HEK293 (cell line): ENCODE results near the gene PRPF8.
A peak's percentile ranks its signal among the peaks of the same experiment; 100 is the strongest.

ENCODE experiments used
- CTCF ChIA-PET: fragments of 350-600 bp; formaldehyde crosslinking; extraction: SDS; loops from one replicate; lab custom pipeline; 2021; ENCODE audit warnings: antibody characterized with exemption; lab: Yijun Ruan, JAX
- POLR2A ChIA-PET: fragments of 300-600 bp; formaldehyde crosslinking; extraction: SDS; loops from one replicate; lab custom pipeline; 2020; ENCODE audit warnings: antibody characterized with exemption, inconsistent platforms; lab: Yijun Ruan, JAX
- H3K27ac ChIP-seq: fragments of 200-500 bp; sonication (Bioruptor generic); 2 replicates; pipeline ENCODE4 v1.5.1; 2014; ENCODE audit warnings: low read depth, low read length, control low read depth, inconsistent platforms; ENCODE audit errors: extremely low read depth
- H3K36me3 ChIP-seq, 2 experiments: fragments of 200-500 bp in 1 of 2; sonication (Bioruptor generic) in 1 of 2; 1 replicate in 1 of 2; 2 replicates in 1 of 2; pipeline ENCODE4 v1.5.1; 2014 to 2017; ENCODE audit warnings: inconsistent platforms in 2 of 2, low read length in 2 of 2; ENCODE audit not compliant: control insufficient read depth in 2 of 2, insufficient read depth in 1 of 2
- H3K4me1 ChIP-seq: fragments of 200-500 bp; sonication (Bioruptor generic); 2 replicates; pipeline ENCODE4 v1.5.1; 2014; ENCODE audit warnings: mild to moderate bottlenecking, low read length, inconsistent platforms; ENCODE audit not compliant: control insufficient read depth, insufficient read depth
- H3K4me3 ChIP-seq: 2 replicates; pipeline ENCODE4 v1.5.1; 2011; ENCODE audit warnings: low read depth, mild to moderate bottlenecking, control low read depth, low read length, moderate library complexity
- H3K9me3 ChIP-seq: fragments of 200-500 bp; sonication (Bioruptor generic); 2 replicates; pipeline ENCODE4 v1.5.1; 2014; ENCODE audit warnings: low read depth, low read length, inconsistent platforms; ENCODE audit not compliant: control insufficient read depth, insufficient read depth
- CTCF ChIP-seq: fragments of 450-650 bp; formaldehyde crosslinking; IDR thresholded peaks from 2 replicates; pipeline ENCODE4 v1.5.1; 2016; ENCODE audit warnings: missing biosample characterization, missing genetic modification characterization
- GLIS2 ChIP-seq: fragments of 450-650 bp; formaldehyde crosslinking; IDR thresholded peaks from 2 replicates; pipeline ENCODE4 v1.5.1; 2016; ENCODE audit warnings: missing biosample characterization, missing genetic modification characterization
- WT1 ChIP-seq: fragments of 450-650 bp; formaldehyde crosslinking; IDR thresholded peaks from 2 replicates; pipeline ENCODE4 v1.5.1; 2016; ENCODE audit warnings: missing biosample characterization, missing genetic modification characterization
- ZBTB11 ChIP-seq: fragments of 450-650 bp; formaldehyde crosslinking; conservative IDR thresholded peaks from 2 replicates; pipeline ENCODE4 v1.5.1; 2016; ENCODE audit warnings: low read depth, missing biosample characterization, missing genetic modification characterization
- ZBTB44 ChIP-seq: fragments of 450-650 bp; IDR thresholded peaks from 2 replicates; pipeline ENCODE4 v1.5.1; 2018; ENCODE audit warnings: missing biosample characterization, mild to moderate bottlenecking, missing genetic modification characterization
- ZBTB8A ChIP-seq: fragments of 450-650 bp; formaldehyde crosslinking; IDR thresholded peaks from 2 replicates; pipeline ENCODE4 v1.5.1; 2016; ENCODE audit warnings: missing biosample characterization, missing genetic modification characterization
- ZFP69B ChIP-seq: fragments of 450-650 bp; formaldehyde crosslinking; IDR thresholded peaks from 2 replicates; pipeline ENCODE4 v1.5.1; 2016; ENCODE audit warnings: missing biosample characterization, missing genetic modification characterization
- ZNF140 ChIP-seq: fragments of 450-650 bp; formaldehyde crosslinking; IDR thresholded peaks from 2 replicates; pipeline ENCODE4 v1.5.1; 2016; ENCODE audit warnings: missing biosample characterization, missing genetic modification characterization
- ZNF24 ChIP-seq: fragments of 450-650 bp; formaldehyde crosslinking; IDR thresholded peaks from 2 replicates; pipeline ENCODE4 v1.5.1; 2016; ENCODE audit warnings: missing biosample characterization, missing genetic modification characterization
- ZNF266 ChIP-seq: fragments of 450-650 bp; formaldehyde crosslinking; IDR thresholded peaks from 2 replicates; pipeline ENCODE4 v1.5.1; 2016; ENCODE audit warnings: missing biosample characterization, missing genetic modification characterization, low read depth
- ZNF488 ChIP-seq: fragments of 450-650 bp; formaldehyde crosslinking; IDR thresholded peaks from 2 replicates; pipeline ENCODE4 v1.5.1; 2016; ENCODE audit warnings: missing biosample characterization, missing genetic modification characterization
- ZNF560 ChIP-seq: fragments of 450-650 bp; formaldehyde crosslinking; IDR thresholded peaks from 2 replicates; pipeline ENCODE4 v1.5.1; 2017; ENCODE audit warnings: missing biosample characterization, missing genetic modification characterization, borderline replicate concordance
- ZNF561 ChIP-seq: fragments of 450-650 bp; IDR thresholded peaks from 2 replicates; pipeline ENCODE4 v1.5.1; 2018; ENCODE audit warnings: missing biosample characterization, missing genetic modification characterization, borderline replicate concordance
- ZNF629 ChIP-seq: fragments of 450-650 bp; formaldehyde crosslinking; IDR thresholded peaks from 2 replicates; pipeline ENCODE4 v1.5.1; 2017; ENCODE audit warnings: missing biosample characterization, missing genetic modification characterization
- ZNF76 ChIP-seq: fragments of 450-650 bp; formaldehyde crosslinking; IDR thresholded peaks from 2 replicates; pipeline ENCODE4; 2016; ENCODE audit warnings: low read depth, missing biosample characterization, missing genetic modification characterization, borderline replicate concordance
- TF ChIP-seq, protein P1 (sequence below): fragments of 450-650 bp; formaldehyde crosslinking; IDR thresholded peaks from 2 replicates; pipeline ENCODE4 v1.5.1; 2016; ENCODE audit warnings: missing biosample characterization, missing genetic modification characterization
- TF ChIP-seq, protein P2 (sequence below): fragments of 450-650 bp; IDR thresholded peaks from 2 replicates; pipeline ENCODE4 v1.5.1; 2018; ENCODE audit warnings: missing biosample characterization, missing genetic modification characterization

PRPF8 gene

GRCh38 chr17:1648963-1649843, 35.5 kb downstream of the PRPF8 start (continued):
- TF ChIP-seq ZBTB11 (tag by site-specific recombination) (peak; percentile 30; the same call in 1 of the 2 replicates), ZNF266 (no peak), ZFP69B (tag by site-specific recombination) (peak; percentile 97), ZNF140 (no peak), ZNF629 (tag by site-specific recombination) (peak; percentile 45; the same call in 1 of the 2 replicates), WT1 (tag by site-specific recombination) (peak; percentile 36; the same call in 1 of the 2 replicates)
- TF ChIP-seq, protein P1, sequence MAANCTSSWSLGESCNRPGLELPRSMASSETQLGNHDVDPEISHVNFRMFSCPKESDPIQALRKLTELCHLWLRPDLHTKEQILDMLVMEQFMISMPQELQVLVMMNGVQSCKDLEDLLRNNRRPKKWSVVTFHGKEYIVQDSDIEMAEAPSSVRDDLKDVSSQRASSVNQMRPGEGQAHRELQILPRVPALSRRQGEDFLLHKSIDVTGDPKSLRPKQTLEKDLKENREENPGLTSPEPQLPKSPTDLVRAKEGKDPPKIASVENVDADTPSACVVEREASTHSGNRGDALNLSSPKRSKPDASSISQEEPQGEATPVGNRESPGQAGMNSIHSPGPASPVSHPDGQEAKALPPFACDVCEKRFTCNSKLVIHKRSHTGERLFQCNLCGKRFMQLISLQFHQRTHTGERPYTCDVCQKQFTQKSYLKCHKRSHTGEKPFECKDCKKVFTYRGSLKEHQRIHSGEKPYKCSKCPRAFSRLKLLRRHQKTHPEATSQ (tag by site-specific recombination), result 0 out of 2 replicates have a peak, but pooled peaks have one; percentile 32

- peak overlapping the region; percentile 41; the same call in 1 of the 2 replicates for H3K27ac ChIP-seq
- H3K4me1 ChIP-seq, result peaks cover 10% of the 10 kb centered on the region
- H3K9me3 ChIP-seq, result no peaks in the 10 kb centered on the region
- H3K4me3 ChIP-seq, result peak overlapping the region; percentile 24
- POLR2A ChIA-PET, result interaction anchor here (0.6 to 6.0 kb wide), 14 partner anchors 8 to 377 kb away, joined by 3 to 38 read pairs (median 6); partner anchors contain the start of genes PRPF8, RTN4RL1 and SLC43A2
- H3K36me3 ChIP-seq, result peaks cover 18 to 34% of the 10 kb centered on the region in 2 experiments
- CTCF ChIA-PET, result interaction anchor here (0.5 to 6.1 kb wide), 28 partner anchors 9 to 775 kb away, joined by 3 to 69 read pairs (median 4); no protein-coding TSS in a partner anchor
- peak; percentile 54 for TF ChIP-seq ZBTB44 (tag by site-specific recombination)
- no peak for TF ChIP-seq ZNF560
- no peak for TF ChIP-seq ZNF76 (tag by site-specific recombination)
- TF ChIP-seq, protein P2, sequence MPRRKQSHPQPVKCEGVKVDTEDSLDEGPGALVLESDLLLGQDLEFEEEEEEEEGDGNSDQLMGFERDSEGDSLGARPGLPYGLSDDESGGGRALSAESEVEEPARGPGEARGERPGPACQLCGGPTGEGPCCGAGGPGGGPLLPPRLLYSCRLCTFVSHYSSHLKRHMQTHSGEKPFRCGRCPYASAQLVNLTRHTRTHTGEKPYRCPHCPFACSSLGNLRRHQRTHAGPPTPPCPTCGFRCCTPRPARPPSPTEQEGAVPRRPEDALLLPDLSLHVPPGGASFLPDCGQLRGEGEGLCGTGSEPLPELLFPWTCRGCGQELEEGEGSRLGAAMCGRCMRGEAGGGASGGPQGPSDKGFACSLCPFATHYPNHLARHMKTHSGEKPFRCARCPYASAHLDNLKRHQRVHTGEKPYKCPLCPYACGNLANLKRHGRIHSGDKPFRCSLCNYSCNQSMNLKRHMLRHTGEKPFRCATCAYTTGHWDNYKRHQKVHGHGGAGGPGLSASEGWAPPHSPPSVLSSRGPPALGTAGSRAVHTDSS (tag by site-specific recombination), result no peak; the same call in 1 of the 2 replicates
- peak; percentile 9; the same call in 1 of the 2 replicates for TF ChIP-seq GLIS2 (tag by site-specific recombination)
- no peak for TF ChIP-seq ZNF488 (tag by site-specific recombination)
- TF ChIP-seq ZBTB8A (tag by site-specific recombination), result peak; percentile 64
- no peak for TF ChIP-seq ZNF24 (tag by site-specific recombination)
- TF ChIP-seq CTCF (tag by site-specific recombination), result peak; percentile 87
- TF ChIP-seq ZBTB11 (tag by site-specific recombination), result 0 out of 2 replicates have a peak, but pooled peaks have one; percentile 26
- peak; percentile 76 for TF ChIP-seq ZNF561
These were observed 36.3 kb downstream of the PRPF8 start for GRCh38 chr17:1648173-1648962.
